ENCODE data around the gene ECHDC1. TPM values are rescaled to one million over a fixed set of nuclear protein-coding genes. Genes with fewer than 3 reads are reported as not detected.

ECHDC1 gene
- total and polyA plus RNA-seq, 4 experiments from 2014 or later: 35.5 to 68.0 (median 49.0) TPM

GRCh38 chr6:127263481-127263880 lies 79.9 kb downstream of the ECHDC1 start:
- CTCF ChIA-PET (ENCODE audit: partially characterized antibody): interaction anchor here (0.7 to 1.3 kb wide), 2 partner anchors 40 to 1393 kb away, joined by 4 read pairs; no protein-coding TSS in a partner anchor
- H3K4me1 ChIP-seq (ENCODE audit: insufficient read depth, low read length): peaks cover 12% of the 10 kb centered on the region
- POLR2A ChIA-PET (ENCODE audit: partially characterized antibody): no interaction called here

GRCh38 chr6:127262896-127263295 lies 80.5 kb downstream of the ECHDC1 start:
- no peak overlapping the region for H3K4me3 ChIP-seq (ENCODE audit: low read length in 2 of 2)
- Mint-ChIP-seq H3K36me3 (peaks cover 0 to 8% of the 10 kb centered on the region in 2 donors), H3K27ac (no peak overlapping the region), H3K9me3 (no peaks in the 10 kb centered on the region), H3K4me1 (peaks cover 6 to 18% (median 13%) of the 10 kb centered on the region in 4 donors), H3K4me3 (no peak overlapping the region), H3K27me3 (peaks cover 0 to 3% of the 10 kb centered on the region in 2 donors)
- no peaks in the 10 kb centered on the region for H3K9me3 ChIP-seq (ENCODE audit: control insufficient read depth in 1 of 2, low read length in 2 of 2)
- POLR2A ChIA-PET (ENCODE audit: partially characterized antibody): no interaction called here
- no peak for DNase-seq
- intact Hi-C loops (cut with micrococcal nuclease): no loop called here
- no peaks in the 10 kb centered on the region for H3K27me3 ChIP-seq (ENCODE audit: insufficient read depth, low read length)
- H3K4me1 ChIP-seq (ENCODE audit: insufficient read depth, low read length): peaks cover 6% of the 10 kb centered on the region
- no peaks in the 10 kb centered on the region for H3K36me3 ChIP-seq (ENCODE audit: insufficient read depth, low read length)
- CTCF ChIA-PET (ENCODE audit: partially characterized antibody): interaction anchor here (0.7 to 1.5 kb wide), 4 partner anchors 29 to 1393 kb away, joined by 3 to 5 read pairs (median 4); no protein-coding TSS in a partner anchor
- no peak overlapping the region for H3K27ac ChIP-seq (ENCODE audit: low read depth, low read length)

More at GRCh38 chr6:127263481-127263880, 79.9 kb downstream of the ECHDC1 start:
- no peaks in the 10 kb centered on the region for H3K27me3 ChIP-seq (ENCODE audit: insufficient read depth, low read length)
- no peak overlapping the region for H3K27ac Mint-ChIP-seq
- no peaks in the 10 kb centered on the region for H3K9me3 Mint-ChIP-seq
- H3K9me3 ChIP-seq (ENCODE audit: control insufficient read depth in 1 of 2, low read length in 2 of 2): no peaks in the 10 kb centered on the region
- peaks cover 10 to 24% (median 18%) of the 10 kb centered on the region in 4 donors for H3K4me1 Mint-ChIP-seq
- peaks cover 0 to 3% of the 10 kb centered on the region in 2 donors for H3K27me3 Mint-ChIP-seq
- H3K27ac ChIP-seq (ENCODE audit: low read depth, low read length): no peak overlapping the region
- H3K4me3 Mint-ChIP-seq: no peak overlapping the region
- no peaks in the 10 kb centered on the region for H3K36me3 ChIP-seq (ENCODE audit: insufficient read depth, low read length)
- intact Hi-C loops (cut with micrococcal nuclease): no loop called here
- H3K36me3 Mint-ChIP-seq: peaks cover 0 to 8% of the 10 kb centered on the region in 2 donors
- DNase-seq: no peak
- no peak overlapping the region for H3K4me3 ChIP-seq (ENCODE audit: low read length in 2 of 2)

- no peaks in the 10 kb centered on the region for H3K4me1 Mint-ChIP-seq
- no peaks in the 10 kb centered on the region for H3K36me3 Mint-ChIP-seq
- no peaks in the 10 kb centered on the region for H3K4me1 ChIP-seq (ENCODE audit: insufficient read depth, low read length)
- intact Hi-C loops (cut with micrococcal nuclease): no loop called here
- H3K36me3 ChIP-seq (ENCODE audit: insufficient read depth, low read length): no peaks in the 10 kb centered on the region
- H3K9me3 ChIP-seq (ENCODE audit: control insufficient read depth in 1 of 2, low read length in 2 of 2): no peaks in the 10 kb centered on the region
- no peak overlapping the region for H3K4me3 Mint-ChIP-seq
- H3K27me3 ChIP-seq (ENCODE audit: insufficient read depth, low read length): peaks cover 5% of the 10 kb centered on the region
- peaks cover 1 to 2% of the 10 kb centered on the region in 2 donors for H3K27me3 Mint-ChIP-seq
- ChIA-PET POLR2A (ENCODE audit: partially characterized antibody) (no interaction called here), CTCF (ENCODE audit: partially characterized antibody) (interaction anchor here (1.1 to 1.3 kb wide), 2 partner anchors 11 kb away, joined by 3 to 4 read pairs; partner anchors contain the start of gene RNF146)
- no peak for DNase-seq
- H3K9me3 Mint-ChIP-seq: peaks cover 0 to 1% (median 0%) of the 10 kb centered on the region in 8 donors
- no peak overlapping the region for H3K27ac ChIP-seq (ENCODE audit: low read depth, low read length)
- no peak overlapping the region for H3K27ac Mint-ChIP-seq
- H3K4me3 ChIP-seq (ENCODE audit: low read length in 2 of 2): no peak overlapping the region
These were observed 88.1 kb downstream of the ECHDC1 start for GRCh38 chr6:127255286-127255685.

GRCh38 chr6:127249621-127250020 lies 93.8 kb downstream of the ECHDC1 start:
- intact Hi-C loops (cut with micrococcal nuclease): no loop called here
- no peaks in the 10 kb centered on the region for H3K9me3 Mint-ChIP-seq
- H3K27me3 ChIP-seq (ENCODE audit: insufficient read depth, low read length): peaks cover 5% of the 10 kb centered on the region
- no peak overlapping the region for H3K4me3 ChIP-seq (ENCODE audit: low read length in 2 of 2)
- ChIA-PET POLR2A (ENCODE audit: partially characterized antibody) (no interaction called here), CTCF (ENCODE audit: partially characterized antibody) (no interaction called here)
- H3K27ac ChIP-seq (ENCODE audit: low read depth, low read length): no peak overlapping the region
- no peak overlapping the region for H3K4me3 Mint-ChIP-seq
- no peak overlapping the region for H3K27ac Mint-ChIP-seq
- H3K27me3 Mint-ChIP-seq: peaks cover 4 to 6% of the 10 kb centered on the region in 2 donors
- H3K36me3 ChIP-seq (ENCODE audit: insufficient read depth, low read length): no peaks in the 10 kb centered on the region
- H3K36me3 Mint-ChIP-seq: no peaks in the 10 kb centered on the region
- H3K4me1 Mint-ChIP-seq: no peaks in the 10 kb centered on the region
- H3K9me3 ChIP-seq (ENCODE audit: control insufficient read depth in 1 of 2, low read length in 2 of 2): no peaks in the 10 kb centered on the region
- no peaks in the 10 kb centered on the region for H3K4me1 ChIP-seq (ENCODE audit: insufficient read depth, low read length)
- no peak for DNase-seq

GRCh38 chr6:127247114-127248096 lies 96.0 kb downstream of the ECHDC1 start:
- CTCF ChIA-PET (ENCODE audit: partially characterized antibody): no interaction called here
- Mint-ChIP-seq H3K4me1 (no peaks in the 10 kb centered on the region), H3K27ac (no peak overlapping the region)

GRCh38 chr6:127243501-127243900 lies 99.9 kb downstream of the ECHDC1 start:
- H3K27ac Mint-ChIP-seq: no peak overlapping the region
- POLR2A ChIA-PET (ENCODE audit: partially characterized antibody): no interaction called here
- CTCF ChIA-PET (ENCODE audit: partially characterized antibody): no interaction called here

More at GRCh38 chr6:127247114-127248096, 96.0 kb downstream of the ECHDC1 start:
- Histone ChIP-seq H3K4me3 (ENCODE audit: low read length in 2 of 2) (no peak overlapping the region), H3K27me3 (ENCODE audit: insufficient read depth, low read length) (peaks cover 5% of the 10 kb centered on the region), H3K27ac (ENCODE audit: low read depth, low read length) (no peak overlapping the region), H3K36me3 (ENCODE audit: insufficient read depth, low read length) (no peaks in the 10 kb centered on the region), H3K9me3 (ENCODE audit: control insufficient read depth in 1 of 2, low read length in 2 of 2) (no peaks in the 10 kb centered on the region), H3K4me1 (ENCODE audit: insufficient read depth, low read length) (no peaks in the 10 kb centered on the region)
- DNase-seq: no peak
- no peaks in the 10 kb centered on the region for H3K36me3 Mint-ChIP-seq
- H3K9me3 Mint-ChIP-seq: no peaks in the 10 kb centered on the region
- intact Hi-C loops (cut with micrococcal nuclease): no loop called here
- H3K4me3 Mint-ChIP-seq: no peak overlapping the region
- H3K27me3 Mint-ChIP-seq: peaks cover 4 to 6% of the 10 kb centered on the region in 2 donors
- POLR2A ChIA-PET (ENCODE audit: partially characterized antibody): no interaction called here

More at GRCh38 chr6:127243501-127243900, 99.9 kb downstream of the ECHDC1 start:
- H3K4me3 Mint-ChIP-seq: no peak overlapping the region
- H3K4me1 ChIP-seq (ENCODE audit: insufficient read depth, low read length): no peaks in the 10 kb centered on the region
- H3K36me3 Mint-ChIP-seq: no peaks in the 10 kb centered on the region
- no peak overlapping the region for H3K4me3 ChIP-seq (ENCODE audit: low read length in 2 of 2)
- no peak for DNase-seq
- peaks cover 13 to 14% of the 10 kb centered on the region in 2 donors for H3K27me3 Mint-ChIP-seq
- no peaks in the 10 kb centered on the region for H3K4me1 Mint-ChIP-seq
- no peak overlapping the region for H3K27ac ChIP-seq (ENCODE audit: low read depth, low read length)
- no peaks in the 10 kb centered on the region for H3K9me3 ChIP-seq (ENCODE audit: control insufficient read depth in 1 of 2, low read length in 2 of 2)
- H3K36me3 ChIP-seq (ENCODE audit: insufficient read depth, low read length): no peaks in the 10 kb centered on the region
- intact Hi-C loops (cut with micrococcal nuclease): no loop called here
- H3K9me3 Mint-ChIP-seq: peaks cover 0 to 2% (median 0%) of the 10 kb centered on the region in 8 donors
- no peaks in the 10 kb centered on the region for H3K27me3 ChIP-seq (ENCODE audit: insufficient read depth, low read length)

Data from CD4-positive, alpha-beta memory T cell (primary cell).